ENCODE measurements around the gene DAND5.

Gene DAND5

DNA sequence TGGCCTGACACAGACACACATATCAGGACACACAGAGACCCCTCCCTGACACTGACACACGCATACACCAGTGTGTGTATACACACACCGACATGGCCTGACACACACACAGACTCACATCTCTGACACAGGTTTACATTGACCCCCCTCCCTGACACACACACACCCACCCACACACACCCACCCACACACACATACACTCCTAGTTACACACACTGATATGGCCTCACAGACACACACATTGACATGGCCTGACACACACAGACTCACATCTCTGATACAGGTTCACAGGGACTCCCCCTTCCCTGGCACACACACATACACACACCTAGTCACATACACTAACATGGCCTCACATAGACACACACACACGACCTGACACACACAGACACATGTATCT lies 21.5 kb downstream of the DAND5 start:
- H3K4me3 ChIP-seq, result no peak overlapping the region
- H3K27ac ChIP-seq, result no peak overlapping the region
- TF ChIP-seq, protein P1, sequence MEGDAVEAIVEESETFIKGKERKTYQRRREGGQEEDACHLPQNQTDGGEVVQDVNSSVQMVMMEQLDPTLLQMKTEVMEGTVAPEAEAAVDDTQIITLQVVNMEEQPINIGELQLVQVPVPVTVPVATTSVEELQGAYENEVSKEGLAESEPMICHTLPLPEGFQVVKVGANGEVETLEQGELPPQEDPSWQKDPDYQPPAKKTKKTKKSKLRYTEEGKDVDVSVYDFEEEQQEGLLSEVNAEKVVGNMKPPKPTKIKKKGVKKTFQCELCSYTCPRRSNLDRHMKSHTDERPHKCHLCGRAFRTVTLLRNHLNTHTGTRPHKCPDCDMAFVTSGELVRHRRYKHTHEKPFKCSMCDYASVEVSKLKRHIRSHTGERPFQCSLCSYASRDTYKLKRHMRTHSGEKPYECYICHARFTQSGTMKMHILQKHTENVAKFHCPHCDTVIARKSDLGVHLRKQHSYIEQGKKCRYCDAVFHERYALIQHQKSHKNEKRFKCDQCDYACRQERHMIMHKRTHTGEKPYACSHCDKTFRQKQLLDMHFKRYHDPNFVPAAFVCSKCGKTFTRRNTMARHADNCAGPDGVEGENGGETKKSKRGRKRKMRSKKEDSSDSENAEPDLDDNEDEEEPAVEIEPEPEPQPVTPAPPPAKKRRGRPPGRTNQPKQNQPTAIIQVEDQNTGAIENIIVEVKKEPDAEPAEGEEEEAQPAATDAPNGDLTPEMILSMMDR (IDR thresholded peaks at IDR 0.05), result no peak
- DNase-seq (ENCODE audit: low spot score), result no peak

DNA sequence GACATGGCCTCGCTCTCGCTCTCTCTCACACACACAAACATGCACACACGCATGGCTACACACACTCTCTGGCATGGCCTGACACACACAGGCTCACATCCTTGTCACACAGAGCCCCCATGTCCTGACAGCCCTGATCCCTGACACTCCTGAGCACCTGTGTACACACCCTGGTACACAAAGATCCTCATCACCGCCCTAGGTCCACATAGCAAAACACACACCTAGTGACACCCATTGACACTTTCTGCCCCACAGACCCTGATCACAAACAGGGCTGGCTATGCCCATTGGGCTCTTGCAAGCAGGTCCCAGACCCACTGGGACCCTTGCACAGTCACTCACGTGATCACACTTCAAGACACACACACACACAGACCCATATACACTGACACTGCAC lies 21.9 kb downstream of the DAND5 start:
- no peak for DNase-seq (ENCODE audit: low spot score)
- TF ChIP-seq, protein P1 (IDR thresholded peaks at IDR 0.05), result no peak
- H3K4me3 ChIP-seq, result no peak overlapping the region
- H3K27ac ChIP-seq, result no peak overlapping the region

DNA sequence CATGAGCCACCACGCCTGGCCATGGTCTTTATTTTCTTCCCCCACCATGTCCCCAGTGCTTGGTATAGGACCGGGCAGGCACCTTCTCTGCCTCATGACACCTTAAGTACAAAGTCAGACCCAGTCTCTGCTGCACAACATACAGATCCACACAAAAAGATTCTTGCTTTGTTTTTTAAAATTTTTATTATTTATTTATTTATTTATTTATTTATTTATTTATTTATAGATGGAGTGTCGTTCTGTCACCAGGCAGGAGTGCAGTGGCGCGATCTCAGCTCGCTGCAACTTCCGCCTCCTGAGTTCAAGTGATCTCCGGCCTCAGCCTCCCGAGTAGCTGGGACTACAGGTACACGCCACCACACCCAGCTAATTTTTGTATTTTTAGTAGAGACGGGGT lies 23.4 kb downstream of the DAND5 start:
- DNase-seq (ENCODE audit: low spot score), result no peak
- TF ChIP-seq, protein P1 (IDR thresholded peaks at IDR 0.05), result no peak
- H3K4me3 ChIP-seq, result no peak overlapping the region
- H3K27ac ChIP-seq, result no peak overlapping the region

DNA sequence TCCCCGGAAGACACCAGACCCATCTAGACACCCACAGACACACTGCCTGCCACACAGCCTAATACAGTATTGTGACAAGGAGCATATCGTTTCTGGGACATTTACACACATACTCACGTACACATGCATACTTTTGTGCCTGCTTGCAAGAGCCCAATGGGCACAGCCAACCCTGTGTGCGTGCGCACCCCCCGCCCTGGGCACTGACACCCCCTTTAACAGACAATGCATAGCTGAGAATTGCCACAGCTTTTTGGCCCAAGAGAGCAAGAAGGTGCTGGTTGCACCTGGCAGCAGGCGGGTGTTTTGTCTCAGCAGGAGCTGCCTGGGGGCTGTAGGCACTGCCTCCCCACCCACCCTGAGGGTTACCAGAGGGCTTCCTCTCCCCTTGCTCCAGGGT lies 24.2 kb downstream of the DAND5 start:
- DNase-seq (ENCODE audit: low spot score), result no peak
- H3K27ac ChIP-seq, result peak overlapping the region in 1 of 2 donors; percentile 22
- TF ChIP-seq, protein P1 (IDR thresholded peaks at IDR 0.05), result no peak
- no peak overlapping the region for H3K4me3 ChIP-seq

DNA sequence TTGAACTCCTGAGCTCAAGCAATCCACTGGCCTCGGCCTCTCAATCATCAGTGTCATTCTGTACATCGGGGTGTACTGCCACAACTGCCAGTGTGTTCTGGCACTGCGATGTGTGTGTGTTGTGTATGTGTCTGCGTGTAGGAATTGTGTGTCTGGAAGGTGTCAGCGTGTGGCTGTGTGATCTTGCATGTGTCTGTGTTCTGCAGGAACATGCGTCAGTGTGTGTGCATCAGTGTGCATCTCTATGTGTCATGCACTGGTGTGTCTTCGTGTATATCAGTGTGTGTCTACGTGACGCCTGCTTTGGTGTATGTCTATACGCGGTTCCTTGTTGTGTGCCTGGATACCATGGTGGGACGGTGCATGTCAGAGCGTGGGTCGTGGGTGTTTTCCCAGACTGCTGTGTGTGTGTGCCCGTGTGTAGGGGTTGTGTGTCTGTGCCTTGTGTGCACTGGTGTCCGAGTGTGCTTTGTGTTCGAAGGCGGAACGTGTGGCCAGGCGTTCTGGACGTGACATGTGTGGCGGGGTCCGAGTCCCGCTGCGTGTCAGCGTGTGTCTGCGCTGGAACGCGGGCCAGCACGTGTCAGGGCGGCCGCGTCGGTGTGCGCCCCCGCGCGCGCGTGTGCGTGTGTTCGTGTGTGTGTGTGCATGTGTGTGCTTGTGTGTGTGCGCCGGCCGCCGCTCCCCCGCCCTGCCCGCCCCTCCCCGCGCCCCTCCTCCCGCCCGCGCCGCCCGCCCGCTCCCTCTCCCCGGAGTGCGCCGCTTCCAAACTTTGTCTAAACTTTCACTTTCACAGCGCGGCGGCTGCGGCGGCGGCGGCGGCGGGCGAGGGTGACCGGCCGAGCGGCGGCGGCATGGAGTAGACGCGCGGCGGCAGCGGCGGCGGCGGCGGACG lies 25.6 kb downstream of the DAND5 start, which contains the start of gene NFIX:
NFIX (plus strand) TSS at position 775 of the 895 bp plus-strand sequence. CDS start 363 bp downstream, outside the sequence.
- TF ChIP-seq, protein P1 (IDR thresholded peaks at IDR 0.05), result no peak
- Histone ChIP-seq H3K4me3 (peak within 1 kb of the TSS; percentile 99), H3K27ac (peak within 1 kb of the TSS; percentile 94)
- DNase-seq (ENCODE audit: low spot score), result peak; percentile 79

DNA sequence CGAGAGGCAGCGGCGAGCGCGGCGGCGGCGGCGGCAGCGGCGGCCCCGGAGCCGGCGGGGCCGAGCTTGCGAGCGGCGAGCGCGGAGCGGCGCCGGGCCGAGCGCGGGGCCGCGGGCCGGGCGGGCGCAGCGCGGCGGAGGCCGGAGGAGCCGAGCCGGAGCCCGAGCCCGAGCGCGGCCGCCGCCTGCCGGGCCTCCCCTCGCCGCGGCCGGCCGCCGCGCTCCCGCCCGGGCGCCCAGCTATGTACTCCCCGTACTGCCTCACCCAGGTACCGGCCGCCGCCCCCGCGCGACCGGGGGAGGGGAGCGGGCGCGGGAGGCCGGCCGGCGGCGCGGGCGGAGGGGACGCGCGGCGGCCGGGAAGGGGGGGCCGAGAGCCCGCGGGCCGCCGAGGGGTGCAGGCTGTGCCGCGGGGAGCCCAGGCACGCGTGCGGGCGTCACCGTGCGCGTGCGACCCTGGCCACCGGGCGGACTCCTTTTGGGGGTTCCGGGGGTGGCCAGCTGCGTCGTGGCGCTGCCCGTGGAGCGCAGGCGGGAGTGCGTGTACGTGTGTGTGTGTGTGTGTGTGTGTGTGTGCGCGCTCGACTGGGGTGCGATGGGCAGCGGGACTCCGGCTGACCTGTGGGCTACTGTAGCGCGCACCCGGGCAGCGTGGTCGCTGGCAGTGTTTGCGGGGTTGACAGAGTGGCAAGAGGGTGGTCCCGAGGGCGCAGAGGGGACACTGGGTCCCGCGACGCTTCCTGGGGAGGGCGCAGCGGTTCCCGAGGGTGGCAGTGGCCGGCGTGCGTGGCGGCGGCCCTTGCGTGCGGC lies 26.4 kb downstream of the DAND5 start:
- TF ChIP-seq, protein P1 (IDR thresholded peaks at IDR 0.05), result no peak
- Histone ChIP-seq H3K4me3 (peak overlapping the region; percentile 99), H3K27ac (peak overlapping the region; percentile 94)
- DNase-seq (ENCODE audit: low spot score), result no peak
